Small intestine (tissue), 7 donors: ENCODE data around the gene STT3B. TPM values are rescaled to one million over a fixed set of nuclear protein-coding genes. Genes with fewer than 3 reads are reported as not detected.

Source experiments
- DNase-seq, 2 donors: peaks; one replicate each; pipeline versions ENCODE4 v3.0.0 to v3.0.0-alpha.2; 2013
- FAIRE-seq: peaks from 2 replicates; lab custom pipeline; 2012; peaks lifted over from hg19 to GRCh38; lab: Jason Lieb, UNC
- H3K27ac ChIP-seq, 3 donors: one replicate each; pipeline ENCODE4 v1.5.1; 2013; ENCODE audit warnings: low read length in 2 of 3, mild to moderate bottlenecking in 2 of 3, control low read depth in 1 of 3, inconsistent platforms in 1 of 3, low read depth in 1 of 3, moderate library complexity in 1 of 3
- H3K27me3 ChIP-seq, 3 donors: one replicate each; pipeline ENCODE4 v1.6.1; 2013; ENCODE audit warnings: low read length in 3 of 3, inconsistent platforms in 1 of 3; ENCODE audit not compliant: control insufficient read depth in 3 of 3, insufficient read depth in 3 of 3
- H3K36me3 ChIP-seq, 3 donors: one replicate each; pipeline ENCODE4 v1.6.1; 2013; ENCODE audit warnings: low read length in 3 of 3, inconsistent platforms in 1 of 3, low read depth in 1 of 3, mild to moderate bottlenecking in 1 of 3, moderate library complexity in 1 of 3; ENCODE audit not compliant: control insufficient read depth in 3 of 3, insufficient read depth in 2 of 3
- H3K4me1 ChIP-seq, 3 donors: one replicate each; pipeline ENCODE4 v1.6.1; 2013; ENCODE audit warnings: low read length in 2 of 3, inconsistent platforms in 1 of 3, low read depth in 1 of 3, mild to moderate bottlenecking in 1 of 3, moderate library complexity in 1 of 3; ENCODE audit not compliant: control insufficient read depth in 3 of 3, insufficient read depth in 2 of 3
- H3K4me3 ChIP-seq, 3 donors: one replicate each; pipeline ENCODE4 v1.5.1; 2013; ENCODE audit warnings: low read length in 3 of 3, control low read depth in 1 of 3, inconsistent platforms in 1 of 3, low read depth in 1 of 3, mild to moderate bottlenecking in 1 of 3, moderate library complexity in 1 of 3
- H3K9me3 ChIP-seq, 2 donors: one replicate each; pipeline ENCODE4 v1.6.1; 2013; ENCODE audit warnings: low read depth in 1 of 2, low read length in 1 of 2; ENCODE audit not compliant: control insufficient read depth in 2 of 2, insufficient read depth in 1 of 2
- WGBS, 3 donors: extraction: QIAGEN DNeasy Blood & Tissue Kit; methylation state at CpG; one replicate each; pipeline ENCODE4 v1.1.7; 2013; 5-methylcytosine and 5-hydroxymethylcytosine counted together
- polyA plus RNA-seq, 4 donors: library from polyadenylated mRNA; stranded (reverse) in 3 of 4; unstranded in 1 of 4; fragments of 200-250 nt in 3 of 4; fragments of 120-200 nt in 1 of 4; gene quantifications; one replicate each; pipeline versions ENCODE4 v1.2.1 to v1.2.3, GENCODE V29; 2013
- donor health status: healthy with polysubstance abuse.
- donor health status: control.
- donor health status: control.
- donor health status: Bipolar disorder and iron deficiency.
- donor health status: healthy.

Gene STT3B
- polyA plus RNA-seq, 4 donors, result 22.2 to 139 (median 51.4) TPM

GRCh38 chr3:31670722-31671121 lies 138.0 kb downstream of the STT3B start:
- H3K4me1 ChIP-seq, result peaks cover 0 to 13% (median 0%) of the 10 kb centered on the region in 3 donors
- H3K36me3 ChIP-seq, result peaks cover 0 to 14% (median 0%) of the 10 kb centered on the region in 3 donors
- FAIRE-seq (no peak), DNase-seq (no peak)
- H3K9me3 ChIP-seq, result no peaks in the 10 kb centered on the region
- no peaks in the 10 kb centered on the region for H3K27me3 ChIP-seq
- 82 to 89% (median 85%) methylated on average over 9 of the region's 9 CpGs for WGBS, 3 donors
- H3K27ac ChIP-seq, result no peak overlapping the region
- no peak overlapping the region for H3K4me3 ChIP-seq

GRCh38 chr3:31671451-31671850 lies 138.7 kb downstream of the STT3B start:
- WGBS, 3 donors, result 79 to 100% (median 89%) methylated on average over 2 of the region's 2 CpGs
- H3K4me3 ChIP-seq, result no peak overlapping the region

GRCh38 chr3:31671976-31672375 lies 139.3 kb downstream of the STT3B start:
- FAIRE-seq (no peak), DNase-seq (peak in 1 of 2 donors; percentile 11)
- no peak overlapping the region for H3K27ac ChIP-seq
- peaks cover 0 to 11% (median 0%) of the 10 kb centered on the region in 3 donors for H3K36me3 ChIP-seq
- H3K27me3 ChIP-seq, result no peaks in the 10 kb centered on the region
- H3K4me3 ChIP-seq, result no peak overlapping the region
- no peaks in the 10 kb centered on the region for H3K9me3 ChIP-seq
- peaks cover 0 to 13% (median 0%) of the 10 kb centered on the region in 3 donors for H3K4me1 ChIP-seq
- WGBS, 3 donors, result 58 to 84% (median 74%) methylated on average over 6 of the region's 6 CpGs

More at GRCh38 chr3:31671451-31671850, 138.7 kb downstream of the STT3B start:
- H3K27me3 ChIP-seq, result no peaks in the 10 kb centered on the region
- H3K36me3 ChIP-seq, result peaks cover 0 to 8% (median 0%) of the 10 kb centered on the region in 3 donors
- DNase-seq (no peak), FAIRE-seq (no peak)
- H3K27ac ChIP-seq, result no peak overlapping the region
- H3K9me3 ChIP-seq, result no peaks in the 10 kb centered on the region
- H3K4me1 ChIP-seq, result peaks cover 0 to 13% (median 0%) of the 10 kb centered on the region in 3 donors

- Histone ChIP-seq H3K9me3 (no peaks in the 10 kb centered on the region), H3K36me3 (peaks cover 0 to 13% (median 0%) of the 10 kb centered on the region in 3 donors), H3K27me3 (no peaks in the 10 kb centered on the region), H3K4me3 (no peak overlapping the region), H3K4me1 (peaks cover 0 to 13% (median 0%) of the 10 kb centered on the region in 3 donors), H3K27ac (no peak overlapping the region)
- WGBS, 3 donors, result 94 to 100% (median 97%) methylated on average over 1 of the region's 1 CpG
- FAIRE-seq, result no peak
- DNase-seq, result no peak
These were observed 141.2 kb downstream of the STT3B start for GRCh38 chr3:31673950-31674349.

- Histone ChIP-seq H3K9me3 (no peaks in the 10 kb centered on the region), H3K4me3 (no peak overlapping the region), H3K27me3 (no peaks in the 10 kb centered on the region), H3K4me1 (no peaks in the 10 kb centered on the region), H3K36me3 (peaks cover 0 to 14% (median 0%) of the 10 kb centered on the region in 3 donors), H3K27ac (no peak overlapping the region)
- WGBS, 3 donors, result 89 to 95% (median 93%) methylated on average over 8 of the region's 8 CpGs
- no peak for FAIRE-seq
- no peak for DNase-seq
These were observed 143.8 kb downstream of the STT3B start for GRCh38 chr3:31676556-31676955.

GRCh38 chr3:31680072-31680870 lies 147.5 kb downstream of the STT3B start:
- no peak for FAIRE-seq
- Histone ChIP-seq H3K27ac (no peak overlapping the region), H3K4me1 (no peaks in the 10 kb centered on the region), H3K9me3 (no peaks in the 10 kb centered on the region), H3K27me3 (no peaks in the 10 kb centered on the region), H3K36me3 (peaks cover 0 to 29% (median 2%) of the 10 kb centered on the region in 3 donors), H3K4me3 (no peak overlapping the region)
- 85 to 93% (median 88%) methylated on average over 10 of the region's 10 CpGs for WGBS, 3 donors
- DNase-seq, result no peak
